Keratinocyte (primary cell): ENCODE data around the gene ATXN2.

Experiments
- CTCF ChIP-seq, 3 experiments: IDR thresholded peaks in 1 of 3; conservative IDR thresholded peaks in 1 of 3; optimal IDR thresholded peaks in 1 of 3; 2 replicates in 2 of 3; 3 replicates in 1 of 3; pipeline versions ENCODE3 to v1.5.1; 2011; ENCODE audit warnings: low read length in 3 of 3, mild to moderate bottlenecking in 3 of 3, moderate library complexity in 2 of 3, control low read depth in 1 of 3, inconsistent platforms in 1 of 3; ENCODE audit not compliant: insufficient read depth in 2 of 3; ENCODE audit errors: extremely low read depth in 1 of 3
- EZH2 ChIP-seq: IDR thresholded peaks from one replicate; pipeline ENCODE4 v1.6.1; 2012; ENCODE audit warnings: inconsistent platforms, mild to moderate bottlenecking, low read length, moderate library complexity

- TF ChIP-seq CTCF (optimal IDR thresholded peaks at IDR 0.05 in 1 of 3, IDR thresholded peaks at IDR 0.05 in 1 of 3, conservative IDR thresholded peaks at IDR 0.05 in 1 of 3; ENCODE audit: extremely low read depth in 1 of 3, insufficient read depth in 2 of 3, low read length in 3 of 3): no peak
- TF ChIP-seq EZH2: no peak
Observed at GRCh38 chr12:111455448-111456320, 143.4 kb downstream of the ATXN2 start.
